ENCODE results near the gene C3orf33. TPM values are rescaled to one million over a fixed set of nuclear protein-coding genes. Genes with fewer than 3 reads are reported as not detected.

Gene C3orf33
- total and polyA plus RNA-seq, 8 donors = 0.72 to 5.5 (median 1.5) TPM; not detected in 1

GRCh38 chr3:155780291-155780690, 25.8 kb downstream of the C3orf33 start:
- intact Hi-C loops (cut with DNase I; ENCODE audit: low total_unique reads) = no loop called here
- Histone ChIP-seq H3K4me3 (no peak overlapping the region), H3K27ac (no peak overlapping the region), H3K4me1 (no peaks in the 10 kb centered on the region), H3K27me3 (no peaks in the 10 kb centered on the region), H3K36me3 (peaks cover 0 to 37% (median 20%) of the 10 kb centered on the region in 4 donors), H3K9me3 (peaks cover 4 to 18% (median 13%) of the 10 kb centered on the region in 4 donors)
- TF ChIP-seq EP300 (IDR thresholded peaks at IDR 0.05) (no peak), CTCF (IDR thresholded peaks at IDR 0.05) (no peak), POLR2AphosphoS5 (IDR thresholded peaks at IDR 0.05) (no peak), POLR2A (IDR thresholded peaks at IDR 0.05) (no peak)
- no peak for DNase-seq

- Histone ChIP-seq H3K4me3 (no peak overlapping the region), H3K36me3 (peaks cover 4 to 49% (median 24%) of the 10 kb centered on the region in 4 donors), H3K27me3 (no peaks in the 10 kb centered on the region), H3K27ac (no peak overlapping the region), H3K9me3 (peaks cover 4 to 18% (median 13%) of the 10 kb centered on the region in 4 donors), H3K4me1 (no peaks in the 10 kb centered on the region)
- no peak for DNase-seq
- intact Hi-C loops (cut with DNase I; ENCODE audit: low total_unique reads) = no loop called here
- TF ChIP-seq POLR2AphosphoS5 (IDR thresholded peaks at IDR 0.05) (no peak), CTCF (IDR thresholded peaks at IDR 0.05) (no peak), POLR2A (IDR thresholded peaks at IDR 0.05) (no peak), EP300 (IDR thresholded peaks at IDR 0.05) (no peak)
Measured at GRCh38 chr3:155778462-155778861, 27.6 kb downstream of the C3orf33 start.

GRCh38 chr3:155772801-155773200, 33.3 kb downstream of the C3orf33 start:
- Histone ChIP-seq H3K36me3 (peaks cover 9 to 34% (median 15%) of the 10 kb centered on the region in 4 donors), H3K4me1 (no peaks in the 10 kb centered on the region), H3K9me3 (peaks cover 0 to 8% (median 0%) of the 10 kb centered on the region in 4 donors), H3K27me3 (no peaks in the 10 kb centered on the region), H3K27ac (no peak overlapping the region), H3K4me3 (no peak overlapping the region)
- intact Hi-C loops (cut with DNase I; ENCODE audit: low total_unique reads) = no loop called here
- no peak for TF ChIP-seq EP300 (IDR thresholded peaks at IDR 0.05)
- TF ChIP-seq POLR2AphosphoS5 (IDR thresholded peaks at IDR 0.05) = no peak
- no peak for TF ChIP-seq POLR2A (IDR thresholded peaks at IDR 0.05)
- no peak for TF ChIP-seq CTCF (IDR thresholded peaks at IDR 0.05)
- 100% methylated on average over 1 of the region's 1 CpG for WGBS, 5 donors
- DNase-seq = no peak

GRCh38 chr3:155771126-155771525, 35.0 kb downstream of the C3orf33 start:
- no peak overlapping the region for H3K27ac ChIP-seq
- intact Hi-C loops (cut with DNase I; ENCODE audit: low total_unique reads) = no loop called here
- WGBS, 5 donors = 91 to 99% (median 99%) methylated on average over 6 of the region's 6 CpGs
- TF ChIP-seq POLR2A (IDR thresholded peaks at IDR 0.05) (no peak), EP300 (IDR thresholded peaks at IDR 0.05) (no peak), POLR2AphosphoS5 (IDR thresholded peaks at IDR 0.05) (no peak), CTCF (IDR thresholded peaks at IDR 0.05) (no peak)
- no peak for DNase-seq
- H3K27me3 ChIP-seq = no peaks in the 10 kb centered on the region
- H3K4me3 ChIP-seq = no peak overlapping the region
- peaks cover 9 to 48% (median 26%) of the 10 kb centered on the region in 4 donors for H3K36me3 ChIP-seq
- no peaks in the 10 kb centered on the region for H3K4me1 ChIP-seq
- H3K9me3 ChIP-seq = peaks cover 0 to 8% (median 0%) of the 10 kb centered on the region in 4 donors

All from stomach (tissue), 9 donors.